Ectodermal cell (in vitro differentiated cells): ENCODE results near the gene CEP164.

ENCODE experiments used
- H3K27ac ChIP-seq: 2 replicates; pipeline ENCODE4 v1.7.0; 2013; ENCODE audit warnings: mild to moderate bottlenecking, low read depth, low read length; ENCODE audit not compliant: insufficient read depth, poor library complexity, severe bottlenecking
- H3K27me3 ChIP-seq: 2 replicates; pipeline ENCODE4 v1.7.0; 2013; ENCODE audit warnings: mild to moderate bottlenecking, low read length; ENCODE audit not compliant: insufficient read depth, control insufficient read depth, poor library complexity, severe bottlenecking
- H3K36me3 ChIP-seq: one replicate; pipeline ENCODE4 v1.7.0; 2013; ENCODE audit warnings: low read length; ENCODE audit not compliant: control insufficient read depth, insufficient read depth
- H3K4me1 ChIP-seq: one replicate; pipeline ENCODE4 v1.7.0; 2013; ENCODE audit warnings: low read length; ENCODE audit not compliant: control insufficient read depth, insufficient read depth
- H3K4me3 ChIP-seq: 2 replicates; pipeline ENCODE4 v1.7.0; 2013; ENCODE audit warnings: low read depth, low read length, control low read depth; ENCODE audit not compliant: insufficient read depth
- H3K9me3 ChIP-seq: 2 replicates; pipeline ENCODE4 v1.7.0; 2013; ENCODE audit warnings: mild to moderate bottlenecking, low read length, moderate library complexity; ENCODE audit not compliant: control insufficient read depth
- WGBS, 2 experiments: methylation state at CpG; one replicate each; pipeline ENCODE4 v1.1.7; 2013; ENCODE audit warnings: missing lambda C conversion rate in 2 of 2; 5-methylcytosine and 5-hydroxymethylcytosine counted together

Gene CEP164

GRCh38 chr11:117437791-117438130 is 110.1 kb downstream of the CEP164 start:
- 91 to 92% methylated on average over 14 of the region's 14 CpGs for WGBS, 2 experiments
- H3K36me3 ChIP-seq, result no peaks in the 10 kb centered on the region
- H3K9me3 ChIP-seq, result no peaks in the 10 kb centered on the region
- no peak overlapping the region for H3K4me3 ChIP-seq
- H3K27me3 ChIP-seq, result peaks cover 8% of the 10 kb centered on the region
- no peaks in the 10 kb centered on the region for H3K4me1 ChIP-seq
- H3K27ac ChIP-seq, result no peak overlapping the region

DNA sequence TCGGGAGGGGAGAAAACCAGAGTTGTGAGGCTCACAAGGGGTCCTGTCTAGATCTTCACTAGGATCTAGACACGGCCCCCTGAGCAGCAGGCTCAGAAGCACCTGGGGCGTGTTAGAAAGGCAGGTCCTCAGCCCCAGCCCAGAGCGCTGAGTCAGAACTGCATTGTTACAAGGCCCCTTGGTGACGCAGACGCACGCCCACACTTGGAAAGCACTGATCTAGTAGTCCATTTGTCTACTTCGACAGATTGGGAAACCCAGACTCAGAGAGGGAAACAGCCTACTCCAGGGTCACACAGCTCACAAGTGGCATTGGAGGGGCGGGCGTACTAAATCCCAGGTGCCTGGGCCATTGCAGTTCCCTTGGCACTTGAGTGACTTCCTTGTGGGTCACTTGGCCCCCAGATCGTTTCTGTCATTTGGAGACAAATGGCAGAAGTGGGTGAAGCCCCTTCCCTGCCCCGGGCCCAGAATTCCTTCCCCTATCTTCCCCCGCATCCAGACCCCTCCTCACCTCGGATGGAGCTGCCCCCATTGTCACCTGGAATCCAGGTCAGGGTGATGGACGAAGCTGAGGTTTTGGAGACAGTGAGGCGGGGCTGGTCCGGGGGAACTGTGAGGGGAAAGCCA is 110.8 kb downstream of the CEP164 start:
- Histone ChIP-seq H3K36me3 (no peaks in the 10 kb centered on the region), H3K9me3 (no peaks in the 10 kb centered on the region), H3K4me1 (peaks cover 4% of the 10 kb centered on the region), H3K4me3 (no peak overlapping the region), H3K27me3 (peaks cover 14% of the 10 kb centered on the region), H3K27ac (no peak overlapping the region)
- 90% methylated on average over 17 of the region's 17 CpGs for WGBS, 2 experiments

DNA sequence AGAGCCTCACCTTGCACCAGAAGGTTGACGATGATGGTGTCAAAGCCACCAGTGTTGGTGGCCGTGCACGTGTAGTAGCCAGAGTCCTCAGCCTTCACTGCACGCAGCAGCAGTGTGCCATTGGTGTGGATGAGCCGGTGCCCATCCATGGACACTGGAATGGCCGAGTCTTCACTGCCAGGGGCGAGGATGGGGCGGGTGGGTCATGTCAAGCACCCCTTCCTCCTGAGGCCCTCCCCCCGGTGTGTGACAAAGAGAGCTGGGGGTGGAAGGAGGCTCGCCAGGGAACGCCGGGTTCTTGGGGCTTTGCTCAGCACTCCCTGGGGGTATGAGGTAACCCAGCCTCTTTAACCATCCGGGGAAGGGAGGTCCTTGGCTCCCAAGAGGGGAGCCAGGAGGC is 111.6 kb downstream of the CEP164 start:
- peaks cover 22% of the 10 kb centered on the region for H3K27me3 ChIP-seq

DNA sequence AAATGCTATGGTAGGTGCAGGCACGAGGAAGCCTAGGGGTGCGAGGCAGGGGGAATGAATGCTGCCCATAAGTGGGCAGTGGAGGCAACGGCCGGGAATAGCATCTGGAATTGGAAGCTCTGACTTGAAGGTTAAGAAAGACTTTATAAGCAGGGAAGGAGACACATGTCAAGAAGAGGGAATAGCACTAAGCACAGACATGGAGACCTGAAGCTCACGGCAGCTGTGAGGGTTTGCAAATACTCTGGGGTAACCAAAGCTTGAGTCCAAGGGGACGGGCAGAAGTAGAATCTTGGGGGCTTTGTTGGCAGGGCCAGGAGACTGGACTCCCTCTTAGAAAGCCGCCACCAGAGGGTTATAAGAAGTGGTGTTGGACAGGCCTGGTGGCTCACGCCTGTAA is 112.6 kb downstream of the CEP164 start:
- WGBS, 2 experiments, result 93% methylated on average over 8 of the region's 8 CpGs
- Histone ChIP-seq H3K4me1 (peaks cover 9% of the 10 kb centered on the region), H3K36me3 (no peaks in the 10 kb centered on the region), H3K27me3 (peaks cover 19% of the 10 kb centered on the region), H3K27ac (no peak overlapping the region), H3K4me3 (no peak overlapping the region), H3K9me3 (no peaks in the 10 kb centered on the region)

More for the DNA sequence above, 111.6 kb downstream of the CEP164 start:
- Histone ChIP-seq H3K4me3 (no peak overlapping the region), H3K9me3 (no peaks in the 10 kb centered on the region), H3K27ac (no peak overlapping the region), H3K36me3 (no peaks in the 10 kb centered on the region), H3K4me1 (peaks cover 9% of the 10 kb centered on the region)
- 91 to 92% methylated on average over 13 of the region's 13 CpGs for WGBS, 2 experiments

DNA sequence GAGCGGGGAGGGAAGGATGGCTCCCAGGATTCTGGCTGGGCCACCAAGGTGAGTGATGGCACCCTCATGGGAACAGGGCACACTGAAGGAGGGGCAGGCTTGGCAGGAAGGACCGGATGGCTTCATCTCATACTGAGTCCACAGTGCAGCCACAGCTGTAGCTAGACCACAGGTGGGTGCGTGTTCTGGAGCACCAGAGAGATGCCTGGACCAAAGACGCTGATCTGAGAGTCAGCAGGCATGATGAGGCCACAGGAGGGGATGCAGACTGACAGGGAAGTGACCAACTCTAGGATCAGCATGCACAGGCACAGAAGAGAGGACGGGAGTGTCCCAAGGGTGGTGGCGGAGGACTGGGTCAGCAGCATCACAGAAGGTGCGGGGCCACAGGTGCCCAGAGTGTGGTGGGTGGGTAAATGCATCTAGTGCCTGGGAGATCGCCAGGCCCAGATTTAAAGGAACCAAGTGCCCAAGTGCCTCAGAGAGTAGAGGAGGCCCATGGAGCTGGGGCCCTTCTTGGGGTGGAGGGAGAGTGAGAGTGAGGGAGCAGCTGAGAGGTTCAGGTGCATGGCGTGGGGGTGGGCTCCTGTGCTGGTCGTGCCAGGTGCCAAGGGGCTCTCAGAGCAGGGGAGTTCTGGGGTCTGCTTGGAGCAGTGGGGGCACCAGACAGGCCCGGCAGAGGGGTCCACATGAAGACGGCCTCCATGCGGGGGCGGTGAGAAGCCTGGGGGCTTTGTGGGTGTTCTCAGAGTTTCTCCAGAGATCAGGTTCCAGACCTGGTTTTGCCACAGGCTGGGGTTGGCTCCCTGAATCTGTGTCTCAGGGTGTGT is 113.7 kb downstream of the CEP164 start:
- H3K9me3 ChIP-seq, result no peaks in the 10 kb centered on the region
- 93 to 94% methylated on average over 14 of the region's 14 CpGs for WGBS, 2 experiments
- H3K36me3 ChIP-seq, result no peaks in the 10 kb centered on the region
- H3K4me1 ChIP-seq, result peaks cover 9% of the 10 kb centered on the region
- no peak overlapping the region for H3K27ac ChIP-seq
- H3K27me3 ChIP-seq, result peaks cover 19% of the 10 kb centered on the region
- H3K4me3 ChIP-seq, result no peak overlapping the region

- 88 to 91% methylated on average over 16 of the region's 16 CpGs for WGBS, 2 experiments
- Histone ChIP-seq H3K9me3 (no peaks in the 10 kb centered on the region), H3K4me3 (no peak overlapping the region), H3K4me1 (peaks cover 9% of the 10 kb centered on the region), H3K27me3 (peaks cover 19% of the 10 kb centered on the region), H3K27ac (no peak overlapping the region), H3K36me3 (no peaks in the 10 kb centered on the region)
These were observed 114.6 kb downstream of the CEP164 start for GRCh38 chr11:117442049-117442868.

DNA sequence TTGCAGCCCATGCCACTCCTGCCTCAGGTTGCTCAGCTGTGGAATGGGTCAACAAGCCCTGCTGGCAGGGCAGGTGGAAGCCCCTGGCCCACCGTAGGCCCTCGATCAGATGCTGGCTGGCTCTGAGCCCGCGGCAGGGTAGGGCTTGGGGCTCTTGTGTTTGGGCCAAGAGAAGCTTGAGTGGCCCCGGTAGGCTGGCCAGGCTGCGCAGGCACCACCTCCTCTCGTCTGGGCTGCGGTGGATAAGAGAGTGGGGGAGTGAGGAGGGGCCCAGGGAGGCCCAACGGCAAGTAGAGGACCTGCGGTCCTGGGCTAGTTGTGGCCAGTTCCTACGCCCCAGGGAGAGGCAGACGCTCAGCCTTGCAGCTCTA is 115.2 kb downstream of the CEP164 start:
- no peak overlapping the region for H3K27ac ChIP-seq
- H3K4me3 ChIP-seq, result no peak overlapping the region
- peaks cover 19% of the 10 kb centered on the region for H3K27me3 ChIP-seq
- 88 to 93% methylated on average over 12 of the region's 12 CpGs for WGBS, 2 experiments
- H3K4me1 ChIP-seq, result peaks cover 9% of the 10 kb centered on the region
- no peaks in the 10 kb centered on the region for H3K36me3 ChIP-seq
- no peaks in the 10 kb centered on the region for H3K9me3 ChIP-seq

- H3K27ac ChIP-seq, result no peak overlapping the region
- 62% methylated on average over 38 of the region's 38 CpGs for WGBS, 2 experiments
- peaks cover 19% of the 10 kb centered on the region for H3K27me3 ChIP-seq
- no peaks in the 10 kb centered on the region for H3K9me3 ChIP-seq
- H3K4me1 ChIP-seq, result peaks cover 9% of the 10 kb centered on the region
- H3K4me3 ChIP-seq, result no peak overlapping the region
- H3K36me3 ChIP-seq, result no peaks in the 10 kb centered on the region
These were observed 115.9 kb downstream of the CEP164 start for GRCh38 chr11:117443266-117444186.

DNA sequence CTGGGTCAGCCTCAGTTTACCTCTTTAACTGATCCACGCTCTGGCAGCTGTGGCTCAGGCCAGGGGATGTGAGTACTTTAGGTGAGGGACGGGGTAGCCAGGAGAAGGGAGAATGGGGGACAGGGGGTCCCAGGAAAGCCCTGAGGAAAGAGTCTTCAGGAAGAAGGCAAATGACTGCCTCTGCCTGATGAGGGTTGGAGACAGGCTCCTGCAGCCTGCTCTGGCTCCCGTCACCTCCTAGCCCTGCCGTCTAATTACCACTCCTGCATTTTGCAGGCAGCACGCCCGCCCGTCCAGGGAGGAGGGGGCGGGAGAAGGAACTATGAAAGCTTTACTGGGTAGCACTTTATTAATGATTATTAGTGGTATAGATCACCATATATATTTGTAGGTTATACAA is 116.6 kb downstream of the CEP164 start:
- no peaks in the 10 kb centered on the region for H3K36me3 ChIP-seq
- peaks cover 9% of the 10 kb centered on the region for H3K4me1 ChIP-seq
- WGBS, 2 experiments, result 79 to 85% methylated on average over 4 of the region's 8 CpGs
- H3K4me3 ChIP-seq, result no peak overlapping the region
- no peak overlapping the region for H3K27ac ChIP-seq
- H3K27me3 ChIP-seq, result peaks cover 19% of the 10 kb centered on the region
- no peaks in the 10 kb centered on the region for H3K9me3 ChIP-seq
